Effector CD4-positive, alpha-beta T cell (primary cell): ENCODE measurements around the gene TPRX1.
"Not testable (repeated sequence)": the region's sequence is repeated elsewhere in the genome, so short reads cannot be mapped to it uniquely, and the experiment has no call there.

Experiments
- DNase-seq: peaks from one replicate; pipeline ENCODE4 v3.0.0-alpha.2; 2020

Gene TPRX1

GRCh38 chr19:47801270-47801669 is 3.1 kb downstream of the TPRX1 start:
- DNase-seq: no peak

DNA sequence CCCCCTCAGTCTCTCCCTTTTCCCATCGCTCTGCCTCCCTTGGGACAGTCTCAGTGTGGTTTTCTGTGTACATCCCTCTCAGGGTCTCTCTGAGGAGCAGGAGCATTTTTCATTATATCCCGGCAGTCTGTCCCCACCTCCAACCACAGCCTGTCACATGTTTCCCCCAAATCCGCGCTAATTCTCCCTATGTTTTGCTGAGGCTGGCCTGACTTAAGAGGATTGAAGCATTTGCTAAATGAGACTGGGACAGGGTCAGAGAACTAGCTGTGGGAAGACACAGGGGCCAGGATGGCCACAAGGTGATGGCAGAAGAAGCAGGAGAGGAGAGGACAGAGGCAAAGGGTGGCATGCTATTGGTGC is 5.5 kb downstream of the TPRX1 start:
- no peak for DNase-seq

- no peak for DNase-seq
These were observed 6.1 kb downstream of the TPRX1 start for GRCh38 chr19:47797996-47798903.

- DNase-seq: no peak
These were observed 7.6 kb downstream of the TPRX1 start for GRCh38 chr19:47796785-47797184.

DNA sequence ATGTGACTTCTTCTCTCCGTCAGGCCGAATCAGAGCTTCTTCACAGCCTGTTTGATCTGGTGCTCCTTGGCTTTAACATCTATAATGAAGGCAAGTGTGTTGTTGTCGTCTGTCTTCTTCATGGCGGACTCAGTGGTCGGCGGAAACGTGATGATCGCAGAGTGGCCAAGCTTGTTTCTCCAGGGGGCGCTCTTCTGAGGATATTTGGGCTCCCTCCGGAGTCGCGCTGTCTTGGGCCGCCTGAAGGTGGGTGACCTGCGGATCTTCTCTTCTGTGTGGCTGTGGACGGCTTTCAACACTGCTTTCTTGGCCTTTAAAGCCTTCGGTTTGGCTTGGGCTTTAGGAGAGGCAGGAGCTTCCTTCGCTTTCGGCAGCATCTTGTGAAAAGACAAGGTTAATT is 9.8 kb downstream of the TPRX1 start:
- DNase-seq: no peak

GRCh38 chr19:47792616-47793015 is 11.7 kb downstream of the TPRX1 start:
- no peak for DNase-seq

DNA sequence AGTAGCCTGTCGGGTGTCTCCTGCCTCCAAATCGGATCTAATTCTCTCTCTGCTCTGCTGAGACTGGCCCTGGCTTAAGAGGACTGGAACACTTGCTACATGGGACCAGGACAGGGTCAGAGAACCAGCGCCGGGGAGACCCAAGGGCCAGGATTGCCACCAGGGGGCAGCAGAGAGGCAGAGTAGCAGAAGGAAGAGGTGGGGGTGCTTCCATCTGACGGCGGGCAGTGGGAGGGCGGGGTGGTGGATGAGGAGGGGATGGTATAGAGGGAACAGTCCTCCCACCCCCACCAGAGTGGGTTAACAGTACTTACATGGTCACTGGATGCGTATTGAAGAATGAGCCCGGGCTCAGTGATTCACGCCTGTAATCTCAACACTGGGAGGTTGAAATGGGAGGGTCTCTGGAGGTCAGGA is 13.9 kb downstream of the TPRX1 start:
- peak; percentile 84 for DNase-seq

DNA sequence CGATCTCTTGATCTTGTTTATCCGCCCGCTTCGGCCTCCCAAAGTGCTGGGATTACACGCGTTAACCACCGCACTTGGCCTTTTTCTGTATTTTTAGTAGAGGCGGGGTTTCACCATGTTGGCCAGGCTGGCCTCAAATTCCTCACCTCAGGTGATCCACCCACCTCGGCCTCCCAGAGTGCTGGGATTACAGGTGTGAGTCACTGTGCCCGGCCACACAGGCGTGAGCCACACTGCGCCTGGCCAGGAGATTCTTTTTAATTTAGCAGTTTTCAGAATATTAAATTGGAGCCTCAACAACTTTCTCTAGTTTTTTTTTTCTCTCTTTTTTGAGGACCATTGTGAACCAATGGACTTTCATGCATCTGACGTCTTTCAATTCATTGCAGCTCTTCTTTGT is 14.5 kb downstream of the TPRX1 start:
- not testable (repeated sequence) for DNase-seq

DNA sequence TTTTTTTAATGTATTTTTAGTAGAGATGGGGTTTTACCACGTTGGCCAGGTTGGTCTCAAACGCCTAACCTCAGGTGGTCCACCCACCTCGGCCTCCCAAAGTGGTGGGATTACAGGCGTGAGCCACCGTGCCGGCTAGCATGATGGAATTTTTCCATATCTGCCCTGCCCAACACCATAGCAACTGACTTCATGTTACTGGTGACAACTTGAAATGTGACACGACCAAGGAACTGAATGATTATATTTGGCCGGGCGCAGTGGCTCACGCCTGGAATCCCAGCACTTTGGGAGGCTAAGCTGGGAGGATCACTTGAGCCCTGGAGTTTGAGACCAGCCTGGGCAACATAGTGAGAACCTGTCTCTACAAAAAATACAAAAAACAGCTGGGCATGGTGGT is 17.0 kb downstream of the TPRX1 start:
- not testable (repeated sequence) for DNase-seq

DNA sequence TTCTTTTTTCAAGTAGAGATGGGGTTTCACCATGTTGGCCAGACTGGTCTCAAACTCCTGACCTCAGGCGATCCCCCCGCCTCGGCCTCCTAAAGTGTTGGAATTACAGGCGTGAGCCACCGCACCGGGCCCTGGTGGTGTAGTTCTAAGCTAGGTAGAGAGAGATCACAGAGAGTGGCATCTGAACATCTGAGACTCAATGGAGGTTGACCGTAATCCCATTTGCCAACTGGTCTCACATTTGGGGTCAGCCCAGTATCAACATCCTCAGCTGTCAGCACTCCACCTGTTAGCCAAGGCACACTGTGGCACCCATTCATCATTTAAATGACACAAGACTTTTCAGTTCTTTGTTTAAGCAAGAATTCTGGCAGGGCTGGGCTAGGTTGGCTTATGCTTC is 17.8 kb downstream of the TPRX1 start:
- no peak for DNase-seq

DNA sequence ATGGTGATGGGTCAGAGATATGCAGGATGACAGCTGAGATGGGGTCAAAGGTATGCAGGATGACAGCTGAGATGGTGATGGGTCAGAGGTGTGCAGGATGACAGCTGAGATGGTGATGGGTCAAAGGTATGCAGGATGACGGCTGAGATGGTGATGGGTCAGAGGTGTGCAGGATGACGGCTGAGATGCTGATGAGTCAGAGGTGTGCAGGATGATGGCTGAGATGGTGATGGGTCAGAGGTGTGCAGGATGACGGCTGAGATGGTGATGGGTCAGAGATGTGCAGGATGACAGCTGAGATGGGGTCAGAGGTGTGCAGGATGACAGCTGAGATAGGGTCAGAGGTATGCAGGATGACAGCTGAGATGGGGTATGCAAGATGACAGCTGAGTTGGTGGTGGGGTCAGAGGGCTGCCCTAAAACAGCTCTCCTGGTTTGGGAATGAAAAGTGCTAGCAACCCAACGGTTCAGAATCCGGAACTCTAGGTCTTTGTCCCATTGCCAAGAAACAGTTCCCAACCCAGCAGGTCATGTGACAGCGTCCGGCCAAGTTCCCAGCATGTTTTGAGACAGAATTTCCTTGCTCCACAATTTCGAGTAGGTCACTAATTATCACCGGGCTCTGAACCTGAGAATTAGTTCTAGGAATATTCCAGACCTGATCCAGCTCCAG is 22.6 kb downstream of the TPRX1 start:
- no peak for DNase-seq

GRCh38 chr19:47780215-47780551 is 24.2 kb downstream of the TPRX1 start:
- no peak for DNase-seq

GRCh38 chr19:47779524-47780214 is 24.7 kb downstream of the TPRX1 start:
- DNase-seq: no peak

GRCh38 chr19:47778954-47779351 is 25.4 kb downstream of the TPRX1 start:
- no peak for DNase-seq

DNA sequence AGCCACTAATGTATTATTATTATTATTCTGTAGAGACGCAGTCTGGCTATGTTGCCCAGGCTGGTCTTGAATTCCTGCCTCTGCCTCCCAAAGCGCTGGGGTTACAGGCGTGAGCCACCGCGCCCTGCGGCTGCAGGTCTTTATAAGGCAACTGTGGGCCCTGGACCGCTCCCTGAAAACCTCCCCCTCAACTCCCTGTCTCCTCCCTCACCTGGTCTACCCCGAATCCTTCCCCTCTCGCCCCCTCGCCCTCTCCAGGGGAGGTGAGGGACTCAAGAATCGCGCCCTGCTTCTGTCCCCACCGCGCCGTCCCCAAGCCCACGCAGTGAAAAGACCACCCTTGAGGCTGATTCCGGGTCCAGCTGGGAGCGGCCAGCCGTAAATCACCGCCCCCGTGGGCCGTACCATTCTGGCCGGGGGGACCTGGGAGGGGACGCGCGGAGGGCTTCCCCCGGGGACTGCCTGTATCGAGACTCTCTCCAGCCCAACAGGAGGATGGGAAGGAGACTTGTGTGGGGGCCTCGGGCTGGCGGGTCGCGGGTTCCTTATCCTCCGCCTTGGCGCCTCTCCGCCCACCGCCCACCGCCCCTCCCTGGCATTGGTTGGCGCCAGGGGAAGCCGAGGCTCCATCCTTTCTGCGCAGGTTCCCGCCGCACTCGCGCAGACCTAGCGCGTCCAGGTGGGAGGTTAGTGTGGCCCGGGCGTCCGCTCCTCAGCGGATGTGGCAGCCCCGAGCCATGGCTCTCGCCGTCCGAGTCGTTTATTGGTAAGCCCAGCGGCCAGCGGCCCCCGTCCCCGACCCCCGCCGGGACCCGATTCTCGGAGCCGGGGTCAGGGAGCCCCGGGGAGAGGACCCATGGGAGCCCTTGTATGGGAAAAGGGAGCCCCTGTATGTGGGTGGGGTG is 26.1 kb downstream of the TPRX1 start, which contains the start of gene SELENOW:
TSS of gene SELENOW (plus strand) at position 655 of the 905 bp plus-strand sequence. CDS start at position 738, 83 bp downstream.
- DNase-seq: peak; percentile 62

- not testable (repeated sequence) for DNase-seq
These were observed 26.9 kb downstream of the TPRX1 start for GRCh38 chr19:47777245-47778048.

DNA sequence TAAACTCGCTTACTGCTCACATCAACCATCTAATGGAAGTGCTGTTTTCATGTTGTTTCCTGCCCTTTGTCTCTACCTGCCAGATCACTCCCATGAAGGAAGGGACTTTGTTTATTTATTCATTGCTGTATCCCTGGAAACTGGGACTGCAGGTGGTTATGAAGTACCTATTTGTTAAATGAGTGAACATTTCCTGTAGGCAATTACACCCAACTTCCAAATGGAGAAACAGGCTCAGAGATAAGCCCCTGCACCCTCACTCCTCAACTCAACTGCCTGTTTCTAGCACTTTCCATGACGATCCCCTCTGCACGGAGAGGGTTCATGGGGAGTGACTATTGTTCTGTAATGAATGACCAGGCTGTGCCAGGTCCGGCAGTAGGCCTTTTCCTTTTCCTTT is 27.8 kb downstream of the TPRX1 start:
- no peak for DNase-seq

GRCh38 chr19:47771291-47771690 is 33.1 kb downstream of the TPRX1 start:
- not testable (repeated sequence) for DNase-seq

DNA sequence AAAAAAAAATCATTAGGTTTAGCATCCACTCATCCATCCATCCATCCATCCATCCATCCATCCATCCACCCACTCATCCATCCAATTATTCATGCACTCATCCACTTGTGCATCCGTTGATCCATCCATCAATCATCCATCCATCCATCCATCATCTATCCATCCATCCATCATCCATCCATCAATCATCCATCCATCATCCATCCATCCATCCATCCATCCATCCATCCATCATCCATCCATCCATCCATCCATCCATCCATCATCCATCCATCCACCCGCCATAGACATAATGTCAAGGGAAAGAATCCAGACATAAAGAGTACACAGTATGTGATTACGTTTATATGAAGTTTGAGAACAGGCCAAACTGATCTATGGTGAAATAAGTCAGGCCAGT is 34.8 kb downstream of the TPRX1 start:
- DNase-seq: no peak

DNA sequence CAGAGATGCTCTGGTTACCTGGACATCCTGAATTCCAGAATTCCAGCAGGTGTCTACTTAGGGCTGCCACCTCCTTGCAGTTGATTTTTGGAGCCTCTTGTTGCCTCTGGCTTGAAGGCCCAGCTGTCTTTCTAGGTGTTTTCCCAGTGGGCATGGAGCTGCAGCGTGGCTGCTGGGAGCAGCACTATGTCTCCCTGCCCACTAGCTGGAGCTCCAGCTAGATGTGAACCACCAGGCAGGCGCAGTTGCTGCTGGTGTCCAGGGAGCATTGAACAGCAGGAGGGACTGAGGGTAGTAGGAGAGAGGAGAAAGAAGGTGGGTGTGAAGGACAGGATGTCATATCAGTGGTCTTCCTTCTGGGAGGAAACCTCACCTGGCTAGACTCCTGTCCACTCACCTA is 35.7 kb downstream of the TPRX1 start:
- no peak for DNase-seq

GRCh38 chr19:47767349-47767748 is 37.0 kb downstream of the TPRX1 start:
- no peak for DNase-seq

DNA sequence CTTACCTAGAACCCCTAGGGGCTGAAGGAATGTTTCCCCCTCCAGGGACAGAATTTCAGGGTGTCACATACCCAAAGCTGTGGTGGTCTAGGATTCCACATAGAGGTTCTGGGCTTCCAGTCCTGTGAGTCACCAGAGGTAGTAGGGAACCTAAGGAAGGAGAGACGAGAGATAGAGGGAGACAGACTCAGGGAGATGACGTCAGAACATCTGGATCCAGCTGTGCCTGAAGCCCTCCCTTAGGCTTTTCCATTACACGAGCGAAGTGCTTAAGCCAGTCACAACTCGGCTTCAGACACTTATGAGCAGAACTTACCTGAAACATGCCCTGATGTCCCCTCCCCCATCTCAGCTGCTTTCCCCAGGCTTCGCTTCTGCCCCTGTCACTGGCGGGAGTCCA is 37.7 kb downstream of the TPRX1 start:
- no peak for DNase-seq
